ENCODE results near the gene HS6ST1. TPM values are rescaled to one million over a fixed set of nuclear protein-coding genes. Genes with fewer than 3 reads are reported as not detected.

The HS6ST1 gene
- total and polyA plus RNA-seq, 7 experiments from 2014 or later, result 1.6 to 14.3 (median 11.3) TPM

- ChIA-PET POLR2A (interaction anchor here (0.6 kb wide), 1 partner anchor 1769 kb away, joined by 3 read pairs; no protein-coding TSS in a partner anchor), CTCF (interaction anchor here (0.7 kb wide), 1 partner anchor 172 kb away, joined by 4 read pairs; no protein-coding TSS in a partner anchor)
- Mint-ChIP-seq H3K27ac (no peak overlapping the region), H3K36me3 (peaks cover 0 to 5% (median 0%) of the 10 kb centered on the region in 5 donors), H3K27me3 (peaks cover 0 to under 1% (median 0%) of the 10 kb centered on the region in 5 donors), H3K9me3 (peaks cover 2 to 19% (median 6%) of the 10 kb centered on the region in 11 donors), H3K4me1 (no peaks in the 10 kb centered on the region), H3K4me3 (no peak overlapping the region)
- no peaks in the 10 kb centered on the region for H3K4me1 ChIP-seq (ENCODE audit: control insufficient read depth in 2 of 2, insufficient read depth in 2 of 2, low read length in 2 of 2)
- ATAC-seq, result no peak
- no peaks in the 10 kb centered on the region for H3K36me3 ChIP-seq (ENCODE audit: control insufficient read depth in 2 of 3, insufficient read depth in 3 of 3, low read length in 3 of 3)
- no peak overlapping the region for H3K4me3 ChIP-seq (ENCODE audit: low read length)
- H3K27ac ChIP-seq (ENCODE audit: low read depth, low read length), result no peak overlapping the region
- intact Hi-C loops (cut with micrococcal nuclease), result no loop called here
- H3K9me3 ChIP-seq (ENCODE audit: control insufficient read depth in 2 of 3, low read length in 3 of 3), result no peaks in the 10 kb centered on the region
- DNase-seq, result no peak
- H3K27me3 ChIP-seq (ENCODE audit: control insufficient read depth in 2 of 2, insufficient read depth in 2 of 2, low read length in 2 of 2), result no peaks in the 10 kb centered on the region
Observed at GRCh38 chr2:128342550-128342949, 23.9 kb upstream of the HS6ST1 start.

GRCh38 chr2:128341621-128342020 is 23.0 kb upstream of the HS6ST1 start:
- H3K9me3 ChIP-seq (ENCODE audit: control insufficient read depth in 2 of 3, low read length in 3 of 3), result no peaks in the 10 kb centered on the region
- DNase-seq, result no peak
- no peak overlapping the region for H3K4me3 ChIP-seq (ENCODE audit: low read length)
- ChIA-PET CTCF (no interaction called here), POLR2A (no interaction called here)
- no peak overlapping the region for H3K27ac ChIP-seq (ENCODE audit: low read depth, low read length)
- no peaks in the 10 kb centered on the region for H3K4me1 Mint-ChIP-seq
- H3K4me1 ChIP-seq (ENCODE audit: control insufficient read depth in 2 of 2, insufficient read depth in 2 of 2, low read length in 2 of 2), result no peaks in the 10 kb centered on the region
- H3K27me3 Mint-ChIP-seq, result peaks cover 0 to 3% (median 0%) of the 10 kb centered on the region in 5 donors
- intact Hi-C loops (cut with micrococcal nuclease), result no loop called here
- no peaks in the 10 kb centered on the region for H3K27me3 ChIP-seq (ENCODE audit: control insufficient read depth in 2 of 2, insufficient read depth in 2 of 2, low read length in 2 of 2)
- peaks cover 0 to 5% (median 0%) of the 10 kb centered on the region in 5 donors for H3K36me3 Mint-ChIP-seq
- no peak overlapping the region for H3K27ac Mint-ChIP-seq
- peaks cover 2 to 19% (median 6%) of the 10 kb centered on the region in 11 donors for H3K9me3 Mint-ChIP-seq
- H3K4me3 Mint-ChIP-seq, result no peak overlapping the region
- H3K36me3 ChIP-seq (ENCODE audit: control insufficient read depth in 2 of 3, insufficient read depth in 3 of 3, low read length in 3 of 3), result no peaks in the 10 kb centered on the region
- no peak for ATAC-seq

- H3K36me3 ChIP-seq (ENCODE audit: control insufficient read depth in 2 of 3, insufficient read depth in 3 of 3, low read length in 3 of 3), result no peaks in the 10 kb centered on the region
- no peaks in the 10 kb centered on the region for H3K4me1 ChIP-seq (ENCODE audit: control insufficient read depth in 2 of 2, insufficient read depth in 2 of 2, low read length in 2 of 2)
- ATAC-seq (no peak), DNase-seq (no peak)
- H3K9me3 ChIP-seq (ENCODE audit: control insufficient read depth in 2 of 3, low read length in 3 of 3), result peaks cover 0 to 10% (median 0%) of the 10 kb centered on the region in 3 experiments
- H3K9me3 Mint-ChIP-seq, result peaks cover 8 to 34% (median 14%) of the 10 kb centered on the region in 11 donors
- H3K36me3 Mint-ChIP-seq, result peaks cover 0 to 18% (median 4%) of the 10 kb centered on the region in 5 donors
- H3K27ac Mint-ChIP-seq, result no peak overlapping the region
- H3K4me3 ChIP-seq (ENCODE audit: low read length), result no peak overlapping the region
- H3K27me3 Mint-ChIP-seq, result peaks cover 11 to 39% (median 19%) of the 10 kb centered on the region in 5 donors
- intact Hi-C loops (cut with micrococcal nuclease), result no loop called here
- peaks cover 0 to 7% (median 0%) of the 10 kb centered on the region in 7 donors for H3K4me1 Mint-ChIP-seq
- CTCF ChIA-PET, result no interaction called here
- no peak overlapping the region for H3K4me3 Mint-ChIP-seq
- no peak overlapping the region for H3K27ac ChIP-seq (ENCODE audit: low read depth, low read length)
- H3K27me3 ChIP-seq (ENCODE audit: control insufficient read depth in 2 of 2, insufficient read depth in 2 of 2, low read length in 2 of 2), result no peaks in the 10 kb centered on the region
- POLR2A ChIA-PET, result no interaction called here
Observed at GRCh38 chr2:128332091-128332634, 13.5 kb upstream of the HS6ST1 start.

- Mint-ChIP-seq H3K4me3 (no peak overlapping the region), H3K4me1 (peaks cover 0 to 7% (median 0%) of the 10 kb centered on the region in 7 donors), H3K9me3 (peaks cover 8 to 29% (median 14%) of the 10 kb centered on the region in 11 donors), H3K27ac (no peak overlapping the region), H3K36me3 (peaks cover 0 to 18% (median 4%) of the 10 kb centered on the region in 5 donors), H3K27me3 (peaks cover 9 to 34% (median 19%) of the 10 kb centered on the region in 5 donors)
- ATAC-seq (no peak), DNase-seq (no peak)
- no peaks in the 10 kb centered on the region for H3K4me1 ChIP-seq (ENCODE audit: control insufficient read depth in 2 of 2, insufficient read depth in 2 of 2, low read length in 2 of 2)
- ChIA-PET POLR2A (no interaction called here), CTCF (no interaction called here)
- H3K9me3 ChIP-seq (ENCODE audit: control insufficient read depth in 2 of 3, low read length in 3 of 3), result peaks cover 0 to 10% (median 0%) of the 10 kb centered on the region in 3 experiments
- H3K36me3 ChIP-seq (ENCODE audit: control insufficient read depth in 2 of 3, insufficient read depth in 3 of 3, low read length in 3 of 3), result no peaks in the 10 kb centered on the region
- intact Hi-C loops (cut with micrococcal nuclease), result no loop called here
- H3K27ac ChIP-seq (ENCODE audit: low read depth, low read length), result no peak overlapping the region
- H3K4me3 ChIP-seq (ENCODE audit: low read length), result no peak overlapping the region
- no peaks in the 10 kb centered on the region for H3K27me3 ChIP-seq (ENCODE audit: control insufficient read depth in 2 of 2, insufficient read depth in 2 of 2, low read length in 2 of 2)
Observed at GRCh38 chr2:128330583-128330982, 11.9 kb upstream of the HS6ST1 start.

DNA sequence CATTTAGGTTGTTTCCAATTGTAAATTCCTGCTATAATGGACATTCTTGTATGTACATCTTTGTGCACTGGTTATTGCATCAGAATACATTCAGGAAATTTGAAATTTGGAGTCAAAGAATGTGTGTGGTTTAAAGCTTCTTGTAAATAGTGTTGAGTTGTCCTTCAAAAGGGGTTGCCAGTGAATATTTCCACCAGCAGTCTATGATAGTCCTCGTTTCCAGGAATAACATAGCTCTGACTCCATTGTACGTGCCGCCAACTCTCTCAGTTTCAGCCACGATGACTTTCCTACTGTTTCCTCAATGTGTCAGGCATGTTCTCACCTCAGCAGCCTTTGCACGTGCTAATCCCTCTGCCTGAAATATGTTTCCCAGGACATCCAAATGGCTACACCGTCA is 10.9 kb upstream of the HS6ST1 start:
- intact Hi-C loops (cut with micrococcal nuclease), result loop anchor here (10.0 kb wide), 3 partner anchors 805 to 1545 kb away; partner anchors contain the start of gene IWS1 (in 1 of the 2)
- Histone ChIP-seq H3K4me3 (ENCODE audit: low read length) (no peak overlapping the region), H3K4me1 (ENCODE audit: control insufficient read depth in 2 of 2, insufficient read depth in 2 of 2, low read length in 2 of 2) (no peaks in the 10 kb centered on the region), H3K27me3 (ENCODE audit: control insufficient read depth in 2 of 2, insufficient read depth in 2 of 2, low read length in 2 of 2) (no peaks in the 10 kb centered on the region), H3K9me3 (ENCODE audit: control insufficient read depth in 2 of 3, low read length in 3 of 3) (peaks cover 0 to 10% (median 0%) of the 10 kb centered on the region in 3 experiments), H3K27ac (ENCODE audit: low read depth, low read length) (no peak overlapping the region), H3K36me3 (ENCODE audit: control insufficient read depth in 2 of 3, insufficient read depth in 3 of 3, low read length in 3 of 3) (no peaks in the 10 kb centered on the region)
- ATAC-seq, result no peak
- Mint-ChIP-seq H3K9me3 (peaks cover 8 to 29% (median 14%) of the 10 kb centered on the region in 11 donors), H3K4me3 (no peak overlapping the region), H3K36me3 (peaks cover 0 to 18% (median 4%) of the 10 kb centered on the region in 5 donors), H3K27ac (no peak overlapping the region), H3K4me1 (peaks cover 0 to 7% (median 0%) of the 10 kb centered on the region in 7 donors), H3K27me3 (peaks cover 9 to 34% (median 19%) of the 10 kb centered on the region in 5 donors)
- DNase-seq, result no peak
- ChIA-PET CTCF (no interaction called here), POLR2A (no interaction called here)

DNA sequence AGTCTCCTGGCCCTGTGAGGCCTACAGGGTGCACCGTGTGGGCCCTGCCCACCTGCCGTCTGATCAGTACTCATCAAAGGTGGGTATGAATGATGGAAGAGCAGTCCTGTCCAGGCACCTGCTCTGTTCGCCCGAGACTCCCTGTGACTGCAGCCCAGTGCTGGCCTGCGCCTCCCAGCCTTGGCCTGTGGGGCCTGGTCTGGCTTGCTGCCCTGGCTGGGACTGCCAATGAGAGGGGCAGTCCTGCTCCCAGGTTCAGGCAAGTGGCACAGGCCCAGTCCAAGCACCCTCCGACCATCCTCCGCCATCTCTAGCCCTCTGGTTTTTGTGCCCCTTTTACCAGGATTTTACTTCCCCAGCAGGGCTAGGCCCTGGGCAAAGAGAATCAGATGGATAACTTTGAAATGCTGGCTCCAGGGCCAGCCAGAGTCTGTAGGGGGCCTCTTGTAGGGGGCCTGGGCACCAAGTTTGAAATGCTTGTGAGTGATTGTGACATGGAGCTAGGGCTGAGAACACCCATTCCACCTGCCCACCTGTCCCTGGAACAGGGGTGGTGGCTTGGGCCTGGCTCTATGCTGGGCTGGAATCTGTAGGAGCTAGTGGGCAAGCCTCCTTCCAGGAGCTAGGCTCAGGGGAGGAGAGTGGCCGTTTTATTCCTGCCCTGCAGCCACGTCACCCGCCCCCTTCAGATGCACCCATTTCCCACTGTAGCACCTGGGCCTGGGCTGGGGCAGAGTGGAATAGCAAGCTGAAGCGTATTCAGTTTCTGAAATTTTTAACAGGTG is 8.7 kb upstream of the HS6ST1 start:
- Histone ChIP-seq H3K9me3 (ENCODE audit: control insufficient read depth in 2 of 3, low read length in 3 of 3) (peaks cover 0 to 10% (median 0%) of the 10 kb centered on the region in 3 experiments), H3K36me3 (ENCODE audit: control insufficient read depth in 2 of 3, insufficient read depth in 3 of 3, low read length in 3 of 3) (no peaks in the 10 kb centered on the region), H3K4me1 (ENCODE audit: control insufficient read depth in 2 of 2, insufficient read depth in 2 of 2, low read length in 2 of 2) (no peaks in the 10 kb centered on the region), H3K27me3 (ENCODE audit: control insufficient read depth in 2 of 2, insufficient read depth in 2 of 2, low read length in 2 of 2) (no peaks in the 10 kb centered on the region), H3K4me3 (ENCODE audit: low read length) (no peak overlapping the region), H3K27ac (ENCODE audit: low read depth, low read length) (no peak overlapping the region)
- ATAC-seq (no peak), DNase-seq (no peak)
- H3K4me1 Mint-ChIP-seq, result peaks cover 0 to 8% (median 4%) of the 10 kb centered on the region in 7 donors
- no peak overlapping the region for H3K4me3 Mint-ChIP-seq
- H3K27me3 Mint-ChIP-seq, result peaks cover 4 to 18% (median 11%) of the 10 kb centered on the region in 5 donors
- H3K9me3 Mint-ChIP-seq, result peaks cover 2 to 12% (median 11%) of the 10 kb centered on the region in 11 donors
- H3K36me3 Mint-ChIP-seq, result peaks cover 0 to 11% (median 3%) of the 10 kb centered on the region in 5 donors
- POLR2A ChIA-PET, result no interaction called here
- intact Hi-C loops (cut with micrococcal nuclease), result loop anchor here (10.0 kb wide), 3 partner anchors 803 to 1547 kb away; partner anchors contain the start of gene IWS1 (in 1 of the 2)
- H3K27ac Mint-ChIP-seq, result no peak overlapping the region
- CTCF ChIA-PET, result no interaction called here
